Superior temporal gyrus (tissue), 1 donor: ENCODE results near the gene BRPF3.

Source experiments
- DNase-seq: peaks from one replicate; pipeline ENCODE4 v3.0.0-alpha.2; 2016; ENCODE audit errors: extremely low spot score

Gene BRPF3

GRCh38 chr6:36269834-36270705 is 73.5 kb downstream of the BRPF3 start, which contains the start of gene PNPLA1:
Gene PNPLA1, plus strand, starts transcription at chr6:36270060. Its CDS starts 400 bp downstream, at chr6:36270460.
- no peak for DNase-seq

DNA sequence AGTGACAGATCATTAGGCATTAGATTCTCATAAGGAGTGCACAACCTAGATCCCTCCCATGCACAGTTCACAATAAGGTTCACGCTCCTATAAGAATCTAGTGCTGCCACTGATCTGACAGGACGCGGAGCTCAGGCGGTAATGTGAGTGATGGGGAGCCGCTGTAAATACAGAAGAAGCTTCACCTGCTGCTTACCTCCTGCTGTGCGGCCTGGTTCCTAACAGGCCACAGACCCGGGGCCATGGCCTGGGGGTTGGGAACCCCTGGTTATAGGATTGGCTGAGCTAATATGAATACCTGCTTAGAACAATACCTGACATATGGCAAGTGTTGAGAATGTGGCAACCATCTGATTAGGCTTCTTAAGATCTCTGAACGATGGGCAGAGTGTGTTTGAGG is 75.7 kb downstream of the BRPF3 start:
- no peak for DNase-seq

DNA sequence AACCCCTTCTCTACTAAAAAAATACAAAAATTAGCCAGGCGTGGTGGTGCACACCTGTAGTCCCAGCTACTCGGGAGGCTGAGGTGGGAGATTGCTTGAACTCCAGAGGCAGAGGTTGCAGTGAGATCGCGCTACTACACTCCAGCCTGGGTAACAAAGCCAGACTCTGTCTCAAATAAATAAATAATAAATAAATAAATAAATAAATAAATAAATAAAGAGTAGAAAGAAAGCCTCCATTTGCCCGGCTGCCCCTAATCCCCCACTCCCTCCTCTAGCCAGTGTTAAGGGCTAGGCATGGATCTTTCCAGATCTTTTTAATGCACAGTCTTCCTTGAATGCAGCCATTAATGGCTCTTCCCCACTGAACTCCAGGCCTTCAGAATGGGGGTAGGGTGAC is 76.5 kb downstream of the BRPF3 start:
- no peak for DNase-seq

DNA sequence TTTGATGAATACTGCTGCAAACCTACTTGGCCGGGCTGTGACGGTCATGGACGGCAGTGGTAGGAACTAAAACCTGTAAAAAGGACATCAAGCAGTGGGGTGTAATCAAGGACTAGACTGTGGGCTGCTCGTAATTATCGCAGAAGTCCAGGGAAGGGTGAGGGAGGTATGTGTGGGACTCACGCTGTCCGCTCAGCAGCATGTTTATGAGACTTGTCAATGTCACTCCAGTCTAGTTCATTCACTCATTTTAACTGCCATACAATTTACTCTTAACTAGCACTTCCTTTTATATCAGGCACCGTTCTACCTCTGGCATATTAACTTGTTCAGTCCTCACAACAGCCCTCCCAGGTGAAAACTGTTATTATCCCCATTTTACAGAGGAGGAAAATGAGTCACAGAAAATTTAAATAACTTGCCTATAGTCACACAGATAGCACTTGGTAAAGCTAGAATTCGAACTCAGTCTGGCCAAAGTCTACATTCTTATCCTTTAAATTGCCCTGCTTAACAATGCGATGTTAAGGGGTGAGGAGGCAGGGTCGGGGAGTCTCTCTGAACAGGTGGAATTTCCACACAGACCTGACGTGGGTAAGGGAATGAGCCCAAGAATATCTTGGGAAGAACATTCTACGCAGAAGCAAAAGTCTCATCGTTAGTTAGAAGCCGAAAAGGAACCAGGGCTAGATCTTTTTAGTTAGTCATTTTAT is 77.4 kb downstream of the BRPF3 start:
- DNase-seq, result no peak

DNA sequence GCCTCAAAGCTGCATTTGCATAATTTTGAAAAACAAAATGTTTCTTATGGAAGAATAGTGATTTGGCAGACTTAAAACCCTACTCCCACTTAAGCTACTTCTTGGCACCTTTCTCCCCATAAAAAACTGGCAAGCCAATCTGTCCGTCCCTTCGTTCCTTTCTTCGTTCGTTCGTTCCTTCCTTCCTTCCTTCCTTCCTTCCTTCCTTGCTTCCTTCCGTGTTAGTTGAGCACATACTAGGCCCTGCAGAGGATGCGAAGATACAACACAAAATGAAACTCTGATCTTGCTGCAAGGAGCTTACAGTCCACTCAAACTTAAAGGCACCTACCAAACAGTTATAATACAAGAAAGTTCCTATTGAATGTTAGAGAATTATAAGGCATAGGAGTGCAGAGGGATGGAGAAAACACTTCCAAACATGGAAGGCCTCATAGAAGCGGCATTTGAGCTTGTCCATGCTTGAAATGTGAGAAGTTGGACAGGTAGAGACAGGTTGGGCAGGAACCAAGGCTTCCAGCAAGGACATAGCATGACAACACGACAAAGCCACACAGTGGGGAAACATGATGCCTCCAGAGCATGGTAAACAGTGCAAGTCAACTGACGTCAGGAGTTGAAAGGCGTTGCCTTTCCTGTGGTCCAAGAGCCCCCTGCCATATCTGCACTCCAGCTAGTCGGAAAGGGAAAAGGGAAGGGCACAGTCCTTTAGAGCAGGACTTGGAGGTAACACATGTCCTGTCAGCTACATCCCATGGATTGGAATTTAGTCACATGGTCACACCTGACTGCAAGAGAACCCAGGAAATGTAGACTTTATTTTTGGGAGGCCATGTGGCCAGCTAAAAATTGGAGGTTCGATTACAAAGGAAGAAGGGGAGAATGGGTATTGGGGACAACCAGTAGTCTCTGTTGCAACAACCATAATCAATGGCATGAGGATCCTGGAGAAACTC is 80.3 kb downstream of the BRPF3 start:
- DNase-seq, result no peak

- DNase-seq, result no peak
These were observed 81.5 kb downstream of the BRPF3 start for GRCh38 chr6:36277946-36278470.

DNA sequence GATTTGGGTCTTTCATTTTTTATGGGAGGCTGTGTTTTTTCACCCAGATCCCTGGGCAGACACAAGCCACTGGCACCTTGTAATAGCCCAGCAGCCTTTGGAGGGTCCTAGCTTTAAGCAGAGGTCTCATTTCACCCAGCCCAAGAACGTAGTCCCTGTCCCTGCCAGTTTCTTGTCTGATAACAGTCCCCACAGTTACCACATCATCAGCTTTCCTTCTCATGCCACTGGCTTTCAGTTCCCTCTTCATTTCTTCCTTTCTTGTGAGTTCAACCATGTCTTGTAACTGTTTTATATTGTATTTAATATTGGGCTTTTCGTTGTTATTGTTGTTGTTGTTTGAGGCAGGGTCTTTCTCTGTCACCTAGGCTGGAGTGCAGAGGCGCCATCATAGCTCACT is 83.9 kb downstream of the BRPF3 start:
- no peak for DNase-seq

- DNase-seq, result no peak
These were observed 84.4 kb downstream of the BRPF3 start for GRCh38 chr6:36280983-36281382.
